IMR-90 (cell line): ENCODE data around the gene LCNL1. TPM values are rescaled to one million over a fixed set of nuclear protein-coding genes. Genes with fewer than 3 reads are reported as not detected.

Source experiments
- MAZ ChIP-seq: IDR thresholded peaks from 2 replicates; pipeline ENCODE4 v1.6.1; 2012; ENCODE audit warnings: low read depth, mild to moderate bottlenecking, low read length, improper control_type of control experiment, moderate library complexity, borderline replicate concordance
- MXI1 ChIP-seq: IDR thresholded peaks from 2 replicates; pipeline ENCODE4 v1.6.1; 2012; ENCODE audit warnings: low read depth, mild to moderate bottlenecking, low read length, moderate library complexity, borderline replicate concordance
- polyA plus RNA-seq, 3 experiments: library from polyadenylated mRNA; depleted of rRNA; stranded (reverse); fragments of >200 nt; gene quantifications; 2 replicates each; pipeline ENCODE4 v1.2.3, GENCODE V29; 2012; ENCODE audit warnings: low replicate concordance in 1 of 3
- total RNA-seq: library from RNA; depleted of rRNA; stranded (reverse); fragments of >200 nt; gene quantifications from 2 replicates; pipeline ENCODE4 v1.2.3, GENCODE V29; 2012
- TF ChIP-seq, protein P1 (sequence below): fragments of 150-350 bp; IDR thresholded peaks from 2 replicates; pipeline ENCODE4 v1.6.1; 2016; ENCODE audit warnings: low read depth, mild to moderate bottlenecking, low read length, moderate library complexity, borderline replicate concordance

Gene LCNL1
- total and polyA plus RNA-seq, 2 of the 4 experiments (the other 2 are of a cell fraction): 0.15 TPM; not detected in 1

DNA sequence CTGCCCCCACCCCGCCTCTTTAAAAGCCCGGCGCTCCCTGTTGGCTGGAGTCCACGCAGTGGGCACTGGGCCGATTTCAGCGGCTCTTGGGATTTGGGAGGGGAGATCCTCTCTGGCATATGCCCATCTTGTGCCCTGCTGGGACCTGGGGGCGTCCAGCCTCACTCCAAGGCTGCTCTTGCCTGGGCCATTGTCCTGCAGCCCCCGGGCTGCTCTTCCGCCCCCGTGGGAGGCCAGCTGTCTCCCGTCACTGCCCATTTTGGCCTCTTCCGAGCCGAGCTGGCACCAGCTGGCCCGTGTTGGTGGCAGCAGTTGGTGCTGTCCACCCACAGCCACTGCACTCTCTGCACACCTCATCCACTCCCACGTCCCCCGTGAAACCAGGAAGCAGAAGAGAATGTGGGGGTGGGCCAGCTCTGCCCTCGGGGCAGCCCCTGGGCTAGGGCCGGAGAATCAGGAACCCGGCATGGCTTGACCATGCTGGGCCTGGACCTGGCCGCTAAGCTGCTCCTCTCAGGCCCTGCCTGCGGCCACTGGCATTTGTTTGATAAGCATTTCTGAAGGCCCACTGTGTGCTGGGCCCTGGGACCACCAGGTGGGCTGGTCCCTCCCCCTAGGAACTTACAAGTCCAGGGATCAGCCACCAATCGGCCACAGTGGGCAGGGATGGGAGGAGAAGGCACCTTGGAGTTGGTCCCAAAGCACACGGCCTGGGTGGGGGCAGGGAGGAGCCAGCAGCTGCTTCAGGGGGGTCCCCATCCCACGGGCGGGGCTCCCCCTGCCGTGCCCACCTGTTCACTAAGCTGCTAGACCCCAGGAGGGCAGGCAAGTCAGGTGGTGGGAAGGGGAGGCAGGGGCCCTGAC, 35.5 kb upstream of the LCNL1 start (continued):
- TF ChIP-seq, protein P1, sequence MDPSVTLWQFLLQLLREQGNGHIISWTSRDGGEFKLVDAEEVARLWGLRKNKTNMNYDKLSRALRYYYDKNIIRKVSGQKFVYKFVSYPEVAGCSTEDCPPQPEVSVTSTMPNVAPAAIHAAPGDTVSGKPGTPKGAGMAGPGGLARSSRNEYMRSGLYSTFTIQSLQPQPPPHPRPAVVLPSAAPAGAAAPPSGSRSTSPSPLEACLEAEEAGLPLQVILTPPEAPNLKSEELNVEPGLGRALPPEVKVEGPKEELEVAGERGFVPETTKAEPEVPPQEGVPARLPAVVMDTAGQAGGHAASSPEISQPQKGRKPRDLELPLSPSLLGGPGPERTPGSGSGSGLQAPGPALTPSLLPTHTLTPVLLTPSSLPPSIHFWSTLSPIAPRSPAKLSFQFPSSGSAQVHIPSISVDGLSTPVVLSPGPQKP: no peak
- no peak for TF ChIP-seq MAZ
- no peak for TF ChIP-seq MXI1
